Activated CD4-positive, CD25-positive, alpha-beta regulatory T cell treated with anti-CD3 and anti-CD28 coated beads, Interleukin-2, amount 50 U/mL, for 24 hours (primary cell): Measurements from ENCODE around the gene TMIE.
"Not testable (repeated sequence)": the region's sequence is repeated elsewhere in the genome, so short reads cannot be mapped to it uniquely, and the experiment has no call there.

Source experiments
- ATAC-seq, 2 donors: fragments of 150-1000 bp; cut with Tn5 transposase; one replicate each; pipeline ENCODE4 v1.10.0; 2021; ENCODE audit warnings: mild to moderate bottlenecking in 1 of 2, moderate library complexity in 1 of 2

Gene TMIE

DNA sequence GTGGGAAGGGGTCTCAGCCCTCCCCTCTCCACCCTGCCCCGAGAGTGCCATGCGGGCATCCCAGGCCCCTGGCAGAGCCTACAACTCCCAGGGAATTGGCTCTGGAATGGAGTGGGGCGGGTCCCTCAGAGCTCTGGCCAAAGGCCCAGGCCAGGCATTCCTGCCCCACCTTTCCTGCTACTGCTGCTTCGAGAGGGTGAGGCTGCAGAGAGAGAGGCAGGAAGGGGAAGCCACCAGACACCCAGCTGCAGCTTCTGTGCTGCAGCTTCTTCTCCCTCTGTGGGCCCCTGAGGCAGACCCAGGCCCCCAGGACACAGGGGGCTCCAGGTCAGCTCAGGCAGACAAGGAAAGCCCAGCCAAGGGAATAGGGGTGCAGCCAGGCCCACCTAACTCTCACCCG is 10.4 kb upstream of the TMIE start:
- no peak for ATAC-seq

DNA sequence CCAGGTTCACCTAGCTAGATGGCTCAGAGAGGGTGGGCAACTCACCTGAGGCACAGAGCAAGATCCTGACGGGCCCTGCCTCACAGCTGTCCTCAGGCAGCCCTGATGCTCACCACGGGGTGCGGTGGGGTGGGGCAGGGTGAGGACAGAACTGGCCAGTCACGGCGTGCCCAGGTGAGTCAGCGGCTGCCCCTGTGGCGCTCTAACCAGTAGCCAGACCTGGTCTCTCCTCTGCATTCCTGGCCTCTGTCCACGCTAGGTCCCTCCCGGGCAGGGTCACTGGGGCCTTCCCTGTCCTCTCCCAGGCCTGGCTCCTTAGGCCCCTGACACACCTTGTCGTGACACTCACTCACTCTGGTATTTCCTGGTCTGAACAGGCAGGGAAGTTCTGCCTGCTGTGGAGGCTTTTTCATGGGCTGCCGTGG is 8.6 kb upstream of the TMIE start:
- ATAC-seq, result no peak

- peak; percentile 68 to 78 for ATAC-seq
Measured at GRCh38 chr3:46693038-46693891, 7.9 kb upstream of the TMIE start, which contains the start of gene ALS2CL. TSS of gene ALS2CL (minus strand) at chr3:46693679. CDS start at chr3:46689440, 4,239 bp downstream.

DNA sequence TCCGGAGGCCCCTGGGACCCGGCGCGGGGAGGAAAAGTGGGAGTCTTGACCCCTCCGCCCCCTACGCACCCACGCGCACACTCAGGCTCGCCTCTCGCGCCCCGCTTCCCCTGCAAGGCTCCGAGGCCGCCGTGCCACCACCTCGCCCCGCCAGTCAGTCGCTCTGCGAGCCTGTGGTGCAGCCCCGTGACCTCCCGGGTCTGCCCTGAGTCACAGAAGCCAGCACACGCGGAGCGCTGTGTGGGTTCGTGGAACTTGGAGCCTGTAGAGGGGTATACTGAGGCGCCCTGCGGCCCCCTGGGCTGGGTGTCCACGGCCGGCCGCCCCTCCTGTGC is 7.3 kb upstream of the TMIE start:
- ATAC-seq, result peak; percentile 44 to 52

GRCh38 chr3:46694520-46694919 is 6.7 kb upstream of the TMIE start:
- ATAC-seq, result no peak

- ATAC-seq, result peak; percentile 41 to 55
Measured at GRCh38 chr3:46695177-46695961, 5.8 kb upstream of the TMIE start.

- ATAC-seq, result no peak
Measured at GRCh38 chr3:46695962-46696894, 5.0 kb upstream of the TMIE start.

DNA sequence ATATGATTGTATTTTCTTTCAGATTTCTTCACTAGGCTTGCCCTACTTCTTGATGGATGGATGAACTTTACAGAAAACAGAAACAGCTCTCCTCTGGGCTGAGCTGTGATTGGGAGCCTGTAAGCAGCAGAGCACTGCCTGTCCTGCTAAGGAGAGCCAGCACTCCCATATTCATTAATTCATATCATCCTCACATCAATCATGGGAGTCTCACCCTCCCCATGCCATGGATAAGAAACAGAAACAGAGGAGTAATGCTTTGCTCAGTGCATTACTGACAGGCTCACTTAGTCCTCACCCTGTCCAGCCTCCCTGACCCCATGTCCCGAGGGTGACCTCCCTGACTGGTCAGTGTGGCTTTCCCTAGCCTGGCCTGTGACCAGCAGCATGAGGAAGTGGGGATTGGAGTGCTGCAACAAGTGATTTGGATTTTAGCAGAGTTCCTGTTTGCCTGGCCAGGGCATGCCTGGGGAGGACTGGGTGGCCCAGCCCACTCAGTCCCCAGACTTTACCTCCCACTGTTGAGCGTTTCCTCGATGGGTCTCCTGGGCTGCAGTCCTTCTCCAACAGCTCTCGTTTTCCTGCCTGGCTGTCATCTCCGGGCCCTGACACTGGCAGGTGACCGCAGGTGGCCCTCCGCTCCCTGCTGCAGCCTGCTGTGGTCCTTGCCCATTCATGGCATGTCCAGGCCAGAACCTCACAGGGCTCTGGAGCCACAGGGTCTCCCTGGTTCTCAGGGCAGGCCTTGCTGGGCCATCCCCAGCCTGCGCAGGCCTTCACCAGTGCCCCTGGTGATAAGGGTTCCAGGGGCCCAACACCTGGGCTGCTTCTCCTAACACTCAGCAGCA is 1.3 kb upstream of the TMIE start:
- no peak for ATAC-seq

DNA sequence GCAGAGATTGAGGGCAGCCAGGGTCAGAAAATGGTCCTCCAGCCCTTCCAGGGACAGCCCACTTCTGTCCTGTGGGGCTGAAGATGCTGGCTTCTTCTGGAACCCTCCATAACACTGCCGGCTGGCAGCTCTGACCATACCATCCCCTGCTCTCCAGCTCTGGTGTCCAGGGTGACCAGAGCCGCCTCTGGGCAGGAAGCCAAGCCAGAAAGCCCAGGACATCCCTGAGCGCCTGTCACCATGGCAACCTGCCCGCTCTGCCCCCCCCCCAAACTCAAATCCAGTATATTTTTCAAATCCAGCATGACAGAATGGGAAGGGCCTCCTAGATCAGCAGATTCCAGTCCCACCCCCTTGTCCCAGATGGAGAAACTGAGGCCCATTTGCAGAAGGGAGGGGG is 420 bp upstream of the TMIE start:
- no peak for ATAC-seq

DNA sequence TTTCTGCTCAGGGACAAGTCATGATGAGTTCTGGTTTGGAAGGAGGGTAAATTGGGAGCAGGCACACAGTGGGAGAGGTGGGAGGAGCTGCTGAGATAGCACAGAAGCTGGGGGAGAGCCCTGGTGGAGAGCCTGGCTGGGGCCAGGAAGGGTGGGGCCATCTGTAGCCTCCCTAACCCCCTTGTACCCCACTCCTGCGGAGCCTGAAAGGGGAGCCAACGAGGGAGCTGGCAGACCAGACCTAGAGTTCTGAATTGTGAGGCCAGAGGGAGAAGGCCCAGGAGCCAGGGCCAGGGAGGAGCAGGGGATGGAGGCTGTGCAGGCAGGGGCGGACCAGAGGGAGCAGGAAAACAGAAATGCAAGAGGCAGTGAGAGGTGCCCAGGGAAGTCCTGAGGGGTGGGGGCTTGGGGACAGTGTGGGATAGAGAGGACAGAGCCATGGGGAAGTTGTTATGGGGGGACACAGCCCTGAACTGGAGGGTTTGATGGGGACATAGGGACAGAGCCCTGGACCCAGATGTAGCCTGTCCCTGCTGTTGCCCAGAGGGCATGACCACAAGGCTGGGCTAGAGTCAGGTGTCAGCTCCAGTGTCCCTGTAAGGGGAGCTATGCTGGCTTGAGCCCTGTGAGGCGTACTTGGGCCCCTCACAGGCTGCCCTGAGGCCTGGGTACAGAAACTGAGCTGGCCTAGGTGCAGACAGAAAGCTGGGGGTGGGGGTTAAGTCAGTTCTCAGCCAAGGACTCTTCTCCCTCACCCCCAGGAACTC is 1.2 kb downstream of the TMIE start:
- no peak for ATAC-seq

DNA sequence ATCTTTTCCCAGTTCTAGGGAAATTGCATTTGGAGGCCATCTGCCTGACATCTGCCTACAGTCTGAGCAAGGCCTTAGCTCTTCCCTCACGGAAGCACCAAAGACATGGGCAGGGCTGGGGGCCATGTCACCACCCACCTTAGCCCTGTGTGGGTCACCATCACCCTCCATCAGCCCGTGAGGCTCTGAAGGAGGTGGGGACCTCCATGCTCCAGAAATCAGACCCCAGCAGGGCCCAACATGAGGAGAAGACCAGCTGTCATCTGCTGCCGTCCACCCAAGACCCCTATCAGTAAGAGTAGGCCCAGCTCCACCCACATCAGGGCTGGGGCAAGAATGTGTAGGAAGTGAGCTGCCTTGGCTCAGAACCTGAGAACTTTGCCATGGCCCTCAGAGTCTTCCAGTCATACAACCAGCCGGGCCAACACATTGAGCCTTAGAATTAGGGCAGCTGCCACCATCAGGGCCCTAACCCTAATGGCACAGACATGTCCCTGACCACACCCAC is 1.9 kb downstream of the TMIE start:
- ATAC-seq, result no peak

DNA sequence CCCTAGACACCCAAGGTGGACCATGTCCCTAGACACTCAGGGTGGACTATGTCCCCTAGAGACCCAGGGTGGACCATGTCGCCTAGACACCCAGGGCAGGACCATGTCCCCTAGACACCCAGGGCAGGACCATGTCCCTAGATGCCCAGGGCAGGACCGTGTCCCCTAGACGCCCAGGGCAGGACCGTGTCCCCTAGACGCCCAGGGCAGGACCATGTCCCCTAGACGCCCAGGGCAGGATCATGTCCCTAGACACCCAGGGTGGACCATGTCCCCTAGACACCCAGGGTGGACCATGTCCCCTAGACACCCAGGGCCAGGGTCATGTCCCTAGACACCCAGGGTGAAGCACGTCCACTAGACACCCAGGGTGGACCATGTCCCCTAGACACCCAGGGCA is 3.2 kb downstream of the TMIE start:
- not testable (repeated sequence) for ATAC-seq

- ATAC-seq, result peak; percentile 65 to 81
Measured at GRCh38 chr3:46705022-46705530, 3.9 kb downstream of the TMIE start.

DNA sequence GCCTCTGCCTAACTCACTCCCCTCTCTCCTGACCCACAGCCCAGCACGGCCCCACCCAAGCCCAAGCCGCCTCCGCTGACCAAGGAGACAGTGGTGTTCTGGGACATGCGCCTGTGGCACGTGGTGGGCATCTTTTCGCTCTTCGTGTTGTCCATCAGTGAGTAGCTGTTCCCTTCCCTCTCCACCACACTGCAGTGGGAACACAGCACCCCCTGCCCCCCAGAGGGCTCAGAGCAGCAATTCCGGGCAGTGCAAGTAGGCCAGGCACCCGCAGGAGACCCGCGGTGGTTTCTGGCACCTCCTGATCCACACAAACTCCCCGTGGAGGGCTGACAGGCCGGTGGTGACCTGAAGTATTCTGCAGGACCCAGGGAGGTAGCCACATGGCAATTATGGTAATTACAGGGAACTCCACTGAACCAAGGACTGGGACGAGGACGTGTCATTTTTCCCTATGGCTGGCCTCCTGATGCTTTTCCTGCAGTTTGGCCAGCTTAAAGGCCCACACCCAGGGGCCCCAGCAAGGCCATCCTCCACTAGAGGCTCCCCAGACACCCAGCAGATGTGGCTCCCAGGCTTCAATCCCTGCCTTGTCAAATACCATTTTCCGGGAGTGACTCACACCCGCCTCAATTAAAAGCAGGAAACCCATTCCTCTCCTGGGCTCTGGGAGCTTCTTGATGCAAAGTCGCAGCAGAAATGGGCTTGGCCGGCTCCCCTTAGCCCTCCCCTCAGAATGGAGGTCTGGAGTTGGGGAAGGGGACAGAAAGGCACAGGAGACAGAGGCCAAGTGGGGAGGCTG is 4.8 kb downstream of the TMIE start:
- no peak for ATAC-seq

DNA sequence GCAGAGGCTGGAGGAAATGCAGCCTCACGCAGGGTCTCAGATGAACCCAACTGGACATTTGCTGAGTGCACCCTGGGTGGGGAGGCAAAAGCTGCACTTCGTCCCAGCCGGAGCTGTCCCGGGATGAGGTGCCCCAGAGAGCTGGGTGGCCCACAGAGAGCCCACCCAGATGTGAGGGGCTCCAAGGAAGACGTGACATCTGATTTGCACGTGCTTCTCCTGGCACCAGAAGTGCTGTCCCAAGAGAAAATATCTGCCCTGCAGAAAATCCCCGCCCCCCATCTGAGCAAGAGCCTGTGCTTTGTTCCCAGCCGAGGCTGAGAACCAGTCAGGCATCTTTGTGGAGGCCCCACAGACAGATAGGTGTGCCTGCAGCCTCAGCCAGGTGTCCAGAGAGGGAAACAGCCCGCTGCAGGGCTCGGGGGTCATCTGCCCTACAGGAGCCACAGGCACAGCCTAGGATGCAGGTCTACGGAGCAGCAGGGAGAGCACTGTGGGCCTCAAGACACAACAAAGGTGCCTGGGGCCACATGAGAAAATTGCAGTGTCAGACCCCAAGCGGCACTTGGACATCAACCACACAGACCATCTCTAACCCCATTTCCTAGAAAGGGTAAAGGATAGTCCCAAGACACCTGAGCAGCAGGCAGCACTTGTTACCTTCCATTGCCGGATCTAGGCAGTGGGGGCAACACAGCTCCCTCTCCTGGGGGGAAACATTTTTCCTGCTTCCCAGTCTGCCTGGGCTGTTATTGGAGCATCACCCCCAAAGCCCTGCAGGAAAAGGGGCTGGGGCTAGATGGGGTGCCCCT is 5.8 kb downstream of the TMIE start:
- ATAC-seq, result no peak

DNA sequence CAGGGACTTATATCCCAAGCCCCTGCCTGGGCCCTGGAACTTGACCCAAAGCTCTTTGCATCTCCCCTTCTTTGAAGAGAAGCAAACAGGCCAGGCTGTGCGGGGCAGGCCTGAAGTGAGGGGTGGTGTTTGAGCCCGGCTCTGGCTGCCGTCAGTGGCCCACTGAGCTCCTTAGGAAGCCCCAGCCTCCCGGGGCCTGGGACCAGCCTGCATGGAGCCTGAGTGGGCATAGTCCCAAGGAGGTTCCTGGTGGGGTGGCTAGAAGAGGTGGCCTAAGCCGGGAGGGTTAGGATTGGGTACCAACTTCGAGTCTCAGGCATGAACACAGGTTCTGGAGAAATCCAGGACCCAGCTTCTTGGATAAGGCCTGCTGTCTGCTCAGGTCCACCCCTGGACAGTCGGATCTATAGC is 6.4 kb downstream of the TMIE start:
- no peak for ATAC-seq

DNA sequence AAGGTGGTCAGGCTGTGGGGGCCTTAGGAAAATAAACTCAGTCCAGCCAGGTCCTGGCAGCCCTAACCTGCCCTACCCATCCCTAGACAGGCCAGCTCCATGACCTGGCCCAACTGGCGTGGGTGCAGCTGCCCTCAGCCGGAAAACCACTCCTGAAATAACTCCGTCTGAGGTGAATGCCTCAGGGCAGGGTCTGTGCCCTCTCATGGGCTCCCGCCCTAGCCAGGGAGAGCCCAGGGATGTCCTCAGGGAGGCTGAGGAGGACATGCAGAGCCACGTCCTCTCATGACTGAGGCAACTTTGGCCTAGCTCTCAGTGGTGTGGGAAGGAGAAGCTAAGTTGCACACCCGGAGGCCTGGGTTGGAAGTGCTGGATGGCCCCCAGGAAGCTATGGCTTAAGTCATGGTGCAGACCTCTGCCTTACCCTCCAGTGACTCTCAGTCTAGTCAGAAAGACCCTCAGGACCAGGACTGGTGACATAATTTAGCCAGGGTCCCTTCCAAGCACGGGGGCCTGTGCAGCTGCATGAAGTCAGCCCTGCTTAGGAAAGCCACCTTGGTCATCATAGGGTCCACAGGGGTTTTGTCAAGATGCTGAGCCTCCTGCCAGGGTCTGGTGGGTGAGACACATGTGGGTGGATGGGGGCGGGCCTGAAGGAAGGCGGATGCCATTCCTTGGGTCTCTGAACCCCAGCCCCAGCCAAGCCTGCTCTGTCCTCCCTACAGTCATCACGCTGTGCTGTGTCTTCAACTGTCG is 7.4 kb downstream of the TMIE start:
- no peak for ATAC-seq

GRCh38 chr3:46709157-46709654 is 8.0 kb downstream of the TMIE start:
- no peak for ATAC-seq
